HL-60 (cell line): Measurements from ENCODE around the gene AMZ1.

ENCODE experiments used
- DNase-seq, 2 experiments: peaks; one replicate each; pipeline ENCODE4 v3.0.0-alpha.2; 2010 to 2020; ENCODE audit warnings: low read depth in 1 of 2, low spot score in 1 of 2
- H3K27ac ChIP-seq: fragments of 250-450 bp; sonication (Bioruptor Pico); replicated peaks from 2 replicates; pipeline ENCODE4 v1.5.1; 2020; ENCODE audit warnings: mild to moderate bottlenecking, moderate library complexity
- H3K27me3 ChIP-seq: fragments of 250-450 bp; sonication (Bioruptor Pico); 2 replicates; pipeline ENCODE4 v1.5.1; 2021; ENCODE audit warnings: mild to moderate bottlenecking, moderate library complexity; ENCODE audit not compliant: insufficient read depth, poor library complexity, severe bottlenecking
- H3K4me3 ChIP-seq: replicated peaks from 2 replicates; pipeline ENCODE4 v1.5.1; 2011; ENCODE audit warnings: mild to moderate bottlenecking, control low read depth, low read length; ENCODE audit not compliant: insufficient read depth
- GABPA ChIP-seq: IDR thresholded peaks from 2 replicates; pipeline ENCODE4 v1.6.1; 2012; ENCODE audit warnings: low read depth
- POLR2AphosphoS5 ChIP-seq: IDR thresholded peaks from 2 replicates; pipeline ENCODE4 v1.6.1; 2012; ENCODE audit warnings: low read depth
- REST ChIP-seq: IDR thresholded peaks from 2 replicates; pipeline ENCODE4 v1.6.1; 2012; ENCODE audit warnings: low read depth; ENCODE audit not compliant: insufficient replicate concordance
- SPI1 ChIP-seq: IDR thresholded peaks from 2 replicates; pipeline ENCODE4 v1.6.1; 2012; ENCODE audit warnings: low read depth, mild to moderate bottlenecking, borderline replicate concordance
- TF ChIP-seq, protein P1 (sequence below): IDR thresholded peaks from one replicate; pipeline ENCODE4 v1.5.1; 2011; ENCODE audit warnings: low read length, control low read depth, inconsistent platforms; ENCODE audit not compliant: insufficient read depth

Gene AMZ1

GRCh38 chr7:2654059-2654458 lies 33.9 kb upstream of the AMZ1 start:
- TF ChIP-seq, protein P1, sequence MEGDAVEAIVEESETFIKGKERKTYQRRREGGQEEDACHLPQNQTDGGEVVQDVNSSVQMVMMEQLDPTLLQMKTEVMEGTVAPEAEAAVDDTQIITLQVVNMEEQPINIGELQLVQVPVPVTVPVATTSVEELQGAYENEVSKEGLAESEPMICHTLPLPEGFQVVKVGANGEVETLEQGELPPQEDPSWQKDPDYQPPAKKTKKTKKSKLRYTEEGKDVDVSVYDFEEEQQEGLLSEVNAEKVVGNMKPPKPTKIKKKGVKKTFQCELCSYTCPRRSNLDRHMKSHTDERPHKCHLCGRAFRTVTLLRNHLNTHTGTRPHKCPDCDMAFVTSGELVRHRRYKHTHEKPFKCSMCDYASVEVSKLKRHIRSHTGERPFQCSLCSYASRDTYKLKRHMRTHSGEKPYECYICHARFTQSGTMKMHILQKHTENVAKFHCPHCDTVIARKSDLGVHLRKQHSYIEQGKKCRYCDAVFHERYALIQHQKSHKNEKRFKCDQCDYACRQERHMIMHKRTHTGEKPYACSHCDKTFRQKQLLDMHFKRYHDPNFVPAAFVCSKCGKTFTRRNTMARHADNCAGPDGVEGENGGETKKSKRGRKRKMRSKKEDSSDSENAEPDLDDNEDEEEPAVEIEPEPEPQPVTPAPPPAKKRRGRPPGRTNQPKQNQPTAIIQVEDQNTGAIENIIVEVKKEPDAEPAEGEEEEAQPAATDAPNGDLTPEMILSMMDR, result no peak
- TF ChIP-seq REST (no peak), POLR2AphosphoS5 (no peak), GABPA (no peak), SPI1 (no peak)
- DNase-seq, result no peak
- no peak overlapping the region for H3K27ac ChIP-seq
- no peak overlapping the region for H3K4me3 ChIP-seq
- H3K27me3 ChIP-seq, result no peaks in the 10 kb centered on the region

DNA sequence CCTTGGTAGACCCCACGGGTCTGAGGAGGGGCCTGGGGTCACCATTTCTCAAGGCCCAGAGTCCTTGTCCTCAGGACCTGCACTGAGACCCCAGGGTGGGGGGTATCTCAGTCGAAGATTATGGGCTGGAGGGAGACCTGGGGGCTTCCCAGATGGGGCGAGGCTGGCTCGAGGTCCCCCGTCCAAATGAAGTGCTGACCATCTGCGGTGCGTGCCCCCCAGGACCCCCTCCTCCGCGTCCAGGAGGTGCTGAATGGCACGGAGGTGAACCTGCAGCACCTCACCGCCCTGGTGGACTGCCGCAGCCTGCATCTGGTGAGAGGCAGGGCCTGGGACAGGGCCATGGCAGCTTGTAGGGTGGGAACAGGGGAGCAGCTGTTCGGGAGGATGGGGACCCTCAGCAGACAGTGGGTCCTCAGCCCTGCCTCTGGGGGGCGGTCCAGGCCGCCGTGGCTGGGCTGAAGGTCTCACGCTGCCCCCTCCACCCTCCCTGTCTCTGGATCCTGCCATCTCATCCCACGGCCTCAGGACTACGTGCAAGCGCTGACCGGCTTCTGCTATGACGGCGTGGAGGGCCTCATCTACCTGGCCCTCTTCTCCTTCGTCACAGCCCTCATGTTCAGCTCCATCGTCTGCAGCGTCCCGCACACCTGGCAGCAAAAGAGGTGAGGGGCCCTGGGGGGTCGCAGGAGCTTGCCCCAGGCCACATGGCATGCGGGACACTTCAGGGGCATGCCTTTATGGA lies 32.0 kb upstream of the AMZ1 start:
- no peak for DNase-seq
- no peak for TF ChIP-seq POLR2AphosphoS5
- TF ChIP-seq GABPA, result no peak
- TF ChIP-seq, protein P1, result no peak
- TF ChIP-seq SPI1, result no peak
- TF ChIP-seq REST, result no peak
- H3K27me3 ChIP-seq, result no peaks in the 10 kb centered on the region
- H3K27ac ChIP-seq, result no peak overlapping the region
- H3K4me3 ChIP-seq, result no peak overlapping the region

GRCh38 chr7:2657208-2657607 lies 30.8 kb upstream of the AMZ1 start:
- TF ChIP-seq GABPA, result no peak
- no peak for TF ChIP-seq SPI1
- TF ChIP-seq, protein P1, result no peak
- TF ChIP-seq REST, result no peak
- TF ChIP-seq POLR2AphosphoS5, result no peak

More at GRCh38 chr7:2657208-2657607, 30.8 kb upstream of the AMZ1 start:
- DNase-seq, result no peak
- Histone ChIP-seq H3K4me3 (no peak overlapping the region), H3K27me3 (no peaks in the 10 kb centered on the region), H3K27ac (no peak overlapping the region)
